AG04449 (cell line): Measurements from ENCODE around the gene FLT1.
A peak's percentile ranks its signal among the peaks of the same experiment; 100 is the strongest.

Experiments
- CTCF ChIA-PET: fragments of 350-600 bp; formaldehyde crosslinking; extraction: SDS; loops from one replicate; lab custom pipeline; 2021; ENCODE audit warnings: antibody characterized with exemption; lab: Yijun Ruan, JAX
- POLR2A ChIA-PET: fragments of 400-600, 350-600 bp; formaldehyde crosslinking; extraction: SDS; loops from one replicate; lab custom pipeline; 2020; ENCODE audit warnings: antibody characterized with exemption, inconsistent platforms; lab: Yijun Ruan, JAX
- DNase-seq: peaks from one replicate; pipeline ENCODE4 v3.0.0-alpha.2; 2010; ENCODE audit warnings: low read depth, low spot score
- H3K4me3 ChIP-seq: 2 replicates; pipeline ENCODE4 v1.5.1; 2011; ENCODE audit warnings: low read depth, mild to moderate bottlenecking, control low read depth, low read length
- CTCF ChIP-seq: IDR thresholded peaks from one replicate; pipeline ENCODE4 v1.5.1; 2011; ENCODE audit warnings: mild to moderate bottlenecking, moderate library complexity, low read length, control low read depth, inconsistent platforms; ENCODE audit not compliant: insufficient read depth; ENCODE audit errors: missing control alignments

The FLT1 gene

GRCh38 chr13:28494778-28495537, at the start of gene FLT1:
Gene FLT1, minus strand, starts transcription at chr13:28495128. Its CDS starts 285 bp downstream, at chr13:28494843.
- CTCF ChIA-PET: interaction anchor here (1.7 kb wide), 1 partner anchor 13 kb away, joined by 4 read pairs; no protein-coding TSS in a partner anchor
- peak within 1 kb of the TSS; percentile 64 for H3K4me3 ChIP-seq

GRCh38 chr13:28544026-28544425, 49.1 kb upstream of the FLT1 start:
- CTCF ChIA-PET: interaction anchor here (0.9 kb wide), 1 partner anchor 16 kb away, joined by 3 read pairs; no protein-coding TSS in a partner anchor
- no peak overlapping the region for H3K4me3 ChIP-seq
- DNase-seq: no peak
- TF ChIP-seq CTCF: no peak
- POLR2A ChIA-PET: no interaction called here

More at GRCh38 chr13:28494778-28495537, at the start of gene FLT1:
- POLR2A ChIA-PET: no interaction called here
- DNase-seq: no peak
- TF ChIP-seq CTCF: no peak

- TF ChIP-seq CTCF: no peak
- ChIA-PET POLR2A (interaction anchor here (0.6 kb wide), 1 partner anchor 15 kb away, joined by 4 read pairs; no protein-coding TSS in a partner anchor), CTCF (interaction anchor here (0.5 to 1.7 kb wide), 3 partner anchors 9 to 218 kb away, joined by 3 to 5 read pairs (median 3); no protein-coding TSS in a partner anchor)
- H3K4me3 ChIP-seq: no peak overlapping the region
- DNase-seq: no peak
Measured at GRCh38 chr13:28542804-28543203, 47.9 kb upstream of the FLT1 start.

- no peak overlapping the region for H3K4me3 ChIP-seq
- TF ChIP-seq CTCF: no peak
- ChIA-PET POLR2A (interaction anchor here (0.7 kb wide), 1 partner anchor 95 kb away, joined by 3 read pairs; no protein-coding TSS in a partner anchor), CTCF (interaction anchor here (0.8 to 1.7 kb wide), 2 partner anchors 8 to 217 kb away, joined by 3 to 5 read pairs; no protein-coding TSS in a partner anchor)
- DNase-seq: peak; percentile 28
Measured at GRCh38 chr13:28541966-28542365, 47.0 kb upstream of the FLT1 start.

- no peak for TF ChIP-seq CTCF
- H3K4me3 ChIP-seq: no peak overlapping the region
- ChIA-PET POLR2A (interaction anchor here (0.7 kb wide), 1 partner anchor 185 kb away, joined by 3 read pairs; no protein-coding TSS in a partner anchor), CTCF (interaction anchor here (1.0 kb wide), 2 partner anchors 8 to 11 kb away, joined by 3 read pairs; no protein-coding TSS in a partner anchor)
- no peak for DNase-seq
Measured at GRCh38 chr13:28540612-28541011, 45.7 kb upstream of the FLT1 start.

GRCh38 chr13:28539625-28540286, 44.8 kb upstream of the FLT1 start:
- DNase-seq: no peak
- no peak overlapping the region for H3K4me3 ChIP-seq
- ChIA-PET POLR2A (interaction anchor here (0.7 kb wide), 1 partner anchor 186 kb away, joined by 3 read pairs; no protein-coding TSS in a partner anchor), CTCF (interaction anchor here (0.9 to 1.0 kb wide), 3 partner anchors 9 to 97 kb away, joined by 3 to 4 read pairs (median 3); no protein-coding TSS in a partner anchor)
- no peak for TF ChIP-seq CTCF
